Skeletal muscle satellite cell (primary cell): ENCODE results near the gene HOXB3.

Experiments
- H3K27me3 ChIP-seq: 2 replicates; pipeline ENCODE4 v1.7.0; 2013; ENCODE audit warnings: low read length; ENCODE audit not compliant: control insufficient read depth, insufficient read depth
- H3K36me3 ChIP-seq: 2 replicates; pipeline ENCODE4 v1.7.0; 2013; ENCODE audit warnings: mild to moderate bottlenecking, control low read depth, low read length; ENCODE audit not compliant: insufficient read depth
- H3K4me1 ChIP-seq: 2 replicates; pipeline ENCODE4 v1.7.0; 2013; ENCODE audit warnings: low read length; ENCODE audit not compliant: control insufficient read depth, insufficient read depth
- H3K4me2 ChIP-seq: 2 replicates; pipeline ENCODE4 v1.7.0; 2013; ENCODE audit warnings: mild to moderate bottlenecking, low read length
- H3K4me3 ChIP-seq: 2 replicates; pipeline ENCODE4 v1.7.0; 2013; ENCODE audit warnings: low read length
- H3K9ac ChIP-seq: 2 replicates; pipeline ENCODE4 v1.7.0; 2013; ENCODE audit warnings: mild to moderate bottlenecking, low read depth, low read length, moderate library complexity
- H3K9me3 ChIP-seq: replicated peaks from 2 replicates; pipeline ENCODE4 v1.7.0; 2013; ENCODE audit warnings: mild to moderate bottlenecking, control low read depth, low read length

The HOXB3 gene

GRCh38 chr17:48623583-48623982, 33.5 kb upstream of the HOXB3 start:
- no peak overlapping the region for H3K9ac ChIP-seq
- H3K27me3 ChIP-seq = peaks cover 98% of the 10 kb centered on the region
- H3K36me3 ChIP-seq = no peaks in the 10 kb centered on the region
- no peak overlapping the region for H3K4me3 ChIP-seq
- no peak overlapping the region for H3K4me2 ChIP-seq
- peaks cover 21% of the 10 kb centered on the region for H3K4me1 ChIP-seq
- no peaks in the 10 kb centered on the region for H3K9me3 ChIP-seq

- Histone ChIP-seq H3K4me1 (peaks cover 21% of the 10 kb centered on the region), H3K36me3 (no peaks in the 10 kb centered on the region), H3K4me3 (no peak overlapping the region), H3K9me3 (no peaks in the 10 kb centered on the region), H3K27me3 (peaks cover 97% of the 10 kb centered on the region), H3K4me2 (no peak overlapping the region), H3K9ac (no peak overlapping the region)
These were observed 32.8 kb upstream of the HOXB3 start for GRCh38 chr17:48622857-48623256.

GRCh38 chr17:48621410-48622392, 31.7 kb upstream of the HOXB3 start:
- Histone ChIP-seq H3K9me3 (no peaks in the 10 kb centered on the region), H3K36me3 (no peaks in the 10 kb centered on the region), H3K27me3 (peaks cover 97% of the 10 kb centered on the region), H3K9ac (no peak overlapping the region), H3K4me1 (peaks cover 24% of the 10 kb centered on the region), H3K4me3 (no peak overlapping the region), H3K4me2 (no peak overlapping the region)

- Histone ChIP-seq H3K9me3 (no peaks in the 10 kb centered on the region), H3K4me2 (no peak overlapping the region), H3K27me3 (peaks cover 98% of the 10 kb centered on the region), H3K36me3 (no peaks in the 10 kb centered on the region), H3K9ac (no peak overlapping the region), H3K4me3 (no peak overlapping the region), H3K4me1 (peaks cover 16% of the 10 kb centered on the region)
These were observed 30.6 kb upstream of the HOXB3 start for GRCh38 chr17:48620461-48621139.

GRCh38 chr17:48619826-48620449, 29.9 kb upstream of the HOXB3 start:
- Histone ChIP-seq H3K27me3 (peaks cover 98% of the 10 kb centered on the region), H3K4me3 (no peak overlapping the region), H3K36me3 (no peaks in the 10 kb centered on the region), H3K9me3 (no peaks in the 10 kb centered on the region), H3K9ac (no peak overlapping the region), H3K4me2 (no peak overlapping the region), H3K4me1 (peaks cover 10% of the 10 kb centered on the region)

GRCh38 chr17:48618256-48618896, 28.3 kb upstream of the HOXB3 start:
- peaks cover 95% of the 10 kb centered on the region for H3K27me3 ChIP-seq
- H3K36me3 ChIP-seq = no peaks in the 10 kb centered on the region
- H3K9ac ChIP-seq = no peak overlapping the region
- peak overlapping the region; percentile 37 for H3K4me3 ChIP-seq
- H3K4me1 ChIP-seq = peaks cover 19% of the 10 kb centered on the region
- peak overlapping the region; percentile 65 for H3K4me2 ChIP-seq
- H3K9me3 ChIP-seq = no peaks in the 10 kb centered on the region

- Histone ChIP-seq H3K4me3 (no peak overlapping the region), H3K36me3 (no peaks in the 10 kb centered on the region), H3K9ac (no peak overlapping the region), H3K27me3 (peaks cover 87% of the 10 kb centered on the region), H3K4me1 (peaks cover 19% of the 10 kb centered on the region), H3K9me3 (no peaks in the 10 kb centered on the region), H3K4me2 (peak overlapping the region; percentile 34)
These were observed 27.6 kb upstream of the HOXB3 start for GRCh38 chr17:48617471-48618255.

GRCh38 chr17:48616717-48617470, 26.9 kb upstream of the HOXB3 start:
- Histone ChIP-seq H3K9ac (no peak overlapping the region), H3K4me3 (no peak overlapping the region), H3K36me3 (no peaks in the 10 kb centered on the region), H3K4me1 (peaks cover 21% of the 10 kb centered on the region), H3K4me2 (peak overlapping the region; percentile 34), H3K9me3 (no peaks in the 10 kb centered on the region), H3K27me3 (peaks cover 80% of the 10 kb centered on the region)

GRCh38 chr17:48615963-48616716, 26.1 kb upstream of the HOXB3 start:
- Histone ChIP-seq H3K4me3 (no peak overlapping the region), H3K9ac (no peak overlapping the region), H3K9me3 (no peaks in the 10 kb centered on the region), H3K4me1 (peaks cover 28% of the 10 kb centered on the region), H3K4me2 (no peak overlapping the region), H3K36me3 (no peaks in the 10 kb centered on the region), H3K27me3 (peaks cover 72% of the 10 kb centered on the region)
